Keratinocyte (primary cell): Measurements from ENCODE around the gene FAM20C. TPM values are rescaled to one million over a fixed set of nuclear protein-coding genes. Genes with fewer than 3 reads are reported as not detected.

Experiments
- DNase-seq: peaks from one replicate; pipeline ENCODE4 v3.0.0-alpha.2; 2011; ENCODE audit warnings: low read depth, missing footprints, low spot score
- FAIRE-seq: peaks from 2 replicates; lab custom pipeline; 2011; peaks lifted over from hg19 to GRCh38; lab: Jason Lieb, UNC
- H2AFZ ChIP-seq: 2 replicates; pipeline ENCODE4 v1.6.0; 2012; ENCODE audit warnings: low read length, control low read depth, inconsistent platforms; ENCODE audit not compliant: control insufficient read depth
- H3K27ac ChIP-seq: 2 replicates; pipeline ENCODE4 v1.5.1; 2011; ENCODE audit warnings: low read length; ENCODE audit not compliant: control insufficient read depth, insufficient read depth
- H3K27me3 ChIP-seq: 3 replicates; pipeline ENCODE4 v1.6.0; 2011; ENCODE audit warnings: low read length; ENCODE audit not compliant: control insufficient read depth, insufficient read depth; ENCODE audit errors: extremely low read depth
- H3K36me3 ChIP-seq, 2 experiments: 2 replicates in 1 of 2; 3 replicates in 1 of 2; pipeline ENCODE4 v1.5.1; 2011; ENCODE audit warnings: low read length in 2 of 2, mild to moderate bottlenecking in 1 of 2; ENCODE audit not compliant: control insufficient read depth in 2 of 2, insufficient read depth in 2 of 2; ENCODE audit errors: extremely low read depth in 1 of 2
- H3K4me1 ChIP-seq: 3 replicates; pipeline ENCODE4 v1.5.1; 2011; ENCODE audit warnings: low read length; ENCODE audit not compliant: control insufficient read depth, insufficient read depth; ENCODE audit errors: extremely low read depth
- H3K4me2 ChIP-seq: 3 replicates; pipeline ENCODE4 v1.6.0; 2011; ENCODE audit warnings: low read depth, low read length; ENCODE audit not compliant: control insufficient read depth, insufficient read depth; ENCODE audit errors: extremely low read depth
- H3K4me3 ChIP-seq, 3 experiments: fragments of 200-600 bp in 1 of 3; sonication (generic) in 1 of 3; 2 replicates in 2 of 3; 3 replicates in 1 of 3; pipeline ENCODE4 v1.5.1; 2011 to 2016; ENCODE audit warnings: low read length in 3 of 3, mild to moderate bottlenecking in 3 of 3, control low read depth in 2 of 3, inconsistent platforms in 1 of 3, low read depth in 1 of 3, mixed read lengths in 1 of 3, mixed run types in 1 of 3, moderate library complexity in 1 of 3; ENCODE audit not compliant: control insufficient read depth in 2 of 3, insufficient read depth in 2 of 3; ENCODE audit errors: extremely low read depth in 1 of 3
- H3K79me2 ChIP-seq: 2 replicates; pipeline ENCODE4 v1.6.0; 2012; ENCODE audit warnings: low read length; ENCODE audit not compliant: control insufficient read depth, insufficient read depth
- H3K9ac ChIP-seq: 3 replicates; pipeline ENCODE4 v1.6.0; 2011; ENCODE audit warnings: low read length; ENCODE audit not compliant: control insufficient read depth, insufficient read depth; ENCODE audit errors: extremely low read depth
- H3K9me1 ChIP-seq: 3 replicates; pipeline ENCODE4 v1.6.0; 2011; ENCODE audit warnings: low read length; ENCODE audit not compliant: control insufficient read depth, insufficient read depth; ENCODE audit errors: extremely low read depth
- H3K9me3 ChIP-seq: 2 replicates; pipeline ENCODE4 v1.5.1; 2012; ENCODE audit warnings: low read depth, low read length; ENCODE audit not compliant: control insufficient read depth
- H4K20me1 ChIP-seq: 3 replicates; pipeline ENCODE4 v1.6.0; 2011; ENCODE audit warnings: low read length; ENCODE audit not compliant: control insufficient read depth, insufficient read depth; ENCODE audit errors: extremely low read depth
- CTCF ChIP-seq, 3 experiments: IDR thresholded peaks in 1 of 3; conservative IDR thresholded peaks in 1 of 3; optimal IDR thresholded peaks in 1 of 3; 2 replicates in 2 of 3; 3 replicates in 1 of 3; pipeline versions ENCODE3 to v1.5.1; 2011; ENCODE audit warnings: low read length in 3 of 3, mild to moderate bottlenecking in 3 of 3, moderate library complexity in 2 of 3, control low read depth in 1 of 3, inconsistent platforms in 1 of 3; ENCODE audit not compliant: insufficient read depth in 2 of 3; ENCODE audit errors: extremely low read depth in 1 of 3
- EZH2 ChIP-seq: IDR thresholded peaks from one replicate; pipeline ENCODE4 v1.6.1; 2012; ENCODE audit warnings: inconsistent platforms, mild to moderate bottlenecking, low read length, moderate library complexity
- dilution Hi-C: fragments of 300-500 bp; cut with MboI; formaldehyde crosslinking; loops from one replicate; pipeline ENCODE4 v1.7.0; 2020; ENCODE audit warnings: low sequenced_read_pairs; ENCODE audit not compliant: extremely low pct_ligation_motif_present
- polyA plus RNA-seq, 5 experiments: library from polyadenylated mRNA; depleted of rRNA in 3 of 5; stranded (reverse) in 3 of 5; stranded (forward) in 1 of 5; unstranded in 1 of 5; fragments of >200 nt; gene quantifications; 1 replicate in 1 of 5; 2 replicates in 3 of 5; 3 replicates in 1 of 5; pipeline versions ENCODE4 v1.2.1 to v1.2.3, GENCODE V29; 2011 to 2012; ENCODE audit warnings: missing spikeins in 2 of 5, low read depth in 1 of 5, low replicate concordance in 1 of 5

Gene FAM20C
- polyA plus RNA-seq, 1 donor (not counting 4 experiments of a cell fraction or from before 2014, with no cell fraction given), result 3.8 TPM

- FAIRE-seq, result no peak
- TF ChIP-seq CTCF (optimal IDR thresholded peaks at IDR 0.05 in 1 of 3, IDR thresholded peaks at IDR 0.05 in 1 of 3, conservative IDR thresholded peaks at IDR 0.05 in 1 of 3; ENCODE audit: extremely low read depth in 1 of 3, insufficient read depth in 2 of 3, low read length in 3 of 3) (no peak), EZH2 (no peak)
- no peak overlapping the region for H3K4me3 ChIP-seq
- dilution Hi-C loops, result no loop called here
- no peaks in the 10 kb centered on the region for H3K9me1 ChIP-seq
- H3K27ac ChIP-seq, result no peak overlapping the region
- H3K9ac ChIP-seq, result no peak overlapping the region
- H3K4me2 ChIP-seq, result peak overlapping the region; percentile 86
- no peak for DNase-seq
- peaks cover 9% of the 10 kb centered on the region for H4K20me1 ChIP-seq
- peaks cover 9% of the 10 kb centered on the region for H3K79me2 ChIP-seq
- H3K9me3 ChIP-seq, result no peaks in the 10 kb centered on the region
- H3K27me3 ChIP-seq, result no peaks in the 10 kb centered on the region
- no peak overlapping the region for H2AFZ ChIP-seq
- H3K4me1 ChIP-seq, result peaks cover 14% of the 10 kb centered on the region
- H3K36me3 ChIP-seq, result peaks cover 8 to 12% of the 10 kb centered on the region in 2 experiments
Observed at GRCh38 chr7:195010-195829, 2.8 kb downstream of the FAM20C start.

GRCh38 chr7:195830-196128 lies 3.4 kb downstream of the FAM20C start:
- TF ChIP-seq EZH2 (no peak), CTCF (optimal IDR thresholded peaks at IDR 0.05 in 1 of 3, IDR thresholded peaks at IDR 0.05 in 1 of 3, conservative IDR thresholded peaks at IDR 0.05 in 1 of 3; ENCODE audit: extremely low read depth in 1 of 3, insufficient read depth in 2 of 3, low read length in 3 of 3) (no peak)
- peaks cover 14% of the 10 kb centered on the region for H3K4me1 ChIP-seq
- H3K4me2 ChIP-seq, result no peak overlapping the region
- dilution Hi-C loops, result no loop called here
- no peak overlapping the region for H3K27ac ChIP-seq
- H3K27me3 ChIP-seq, result no peaks in the 10 kb centered on the region
- H3K9ac ChIP-seq, result no peak overlapping the region
- peaks cover 8 to 12% of the 10 kb centered on the region in 2 experiments for H3K36me3 ChIP-seq
- FAIRE-seq, result no peak
- peaks cover 9% of the 10 kb centered on the region for H3K79me2 ChIP-seq
- H4K20me1 ChIP-seq, result peaks cover 9% of the 10 kb centered on the region
- H3K4me3 ChIP-seq, result no peak overlapping the region
- no peak overlapping the region for H2AFZ ChIP-seq
- H3K9me3 ChIP-seq, result no peaks in the 10 kb centered on the region
- no peaks in the 10 kb centered on the region for H3K9me1 ChIP-seq
- DNase-seq, result no peak
